ENCODE measurements around the gene KCNK2. TPM values are rescaled to one million over a fixed set of nuclear protein-coding genes. Genes with fewer than 3 reads are reported as not detected.

KCNK2 gene
- total RNA-seq, 2 experiments from 2014 or later = not detected

DNA sequence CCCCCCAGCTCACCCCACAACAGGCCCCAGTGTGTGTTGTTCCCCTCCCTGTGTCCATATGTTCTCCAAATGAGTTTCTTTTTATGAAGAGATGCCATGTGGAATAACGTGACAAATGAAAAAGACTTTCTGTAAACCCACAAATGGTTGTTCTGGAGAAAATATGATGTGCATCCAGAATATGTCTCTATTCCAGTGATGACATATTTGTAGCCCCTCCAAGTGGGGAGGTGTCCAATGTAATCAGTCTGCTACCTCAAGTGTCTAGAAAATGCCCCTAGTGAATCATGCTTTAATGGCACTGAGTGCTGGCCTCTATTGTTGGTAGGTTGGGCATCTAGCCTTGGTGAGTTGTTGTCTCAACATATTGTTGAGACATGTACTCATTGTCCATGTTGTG, 179.6 kb downstream of the KCNK2 start:
- Mint-ChIP-seq H3K27me3 (no peaks in the 10 kb centered on the region), H3K9me3 (peaks cover 3% of the 10 kb centered on the region), H3K4me1 (no peaks in the 10 kb centered on the region), H3K27ac (no peak overlapping the region), H3K36me3 (ENCODE audit: low read depth) (no peaks in the 10 kb centered on the region), H3K4me3 (no peak overlapping the region)
- DNase-seq = no peak
- CTCF ChIA-PET = no interaction called here
- POLR2A ChIA-PET = no interaction called here

DNA sequence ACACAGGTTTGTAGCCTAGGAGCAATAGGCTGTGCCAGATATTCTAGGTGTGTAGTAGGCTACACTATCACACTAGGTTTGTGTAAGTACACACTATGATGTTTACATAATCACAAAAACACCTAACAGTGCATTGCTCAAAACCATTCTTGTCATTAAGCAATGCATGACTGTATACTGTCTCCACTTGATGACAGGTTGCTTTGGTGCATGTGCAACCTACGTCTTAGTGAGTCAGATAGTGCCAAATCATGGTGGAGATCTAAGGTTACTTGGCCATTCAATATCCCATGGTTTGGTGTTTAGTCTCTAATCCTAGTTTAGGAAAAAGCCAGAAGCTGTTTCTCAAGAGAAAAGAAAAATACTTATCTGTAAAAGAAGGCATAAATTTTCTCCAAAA, 181.1 kb downstream of the KCNK2 start:
- no peak overlapping the region for H3K4me3 Mint-ChIP-seq
- H3K27ac Mint-ChIP-seq = no peak overlapping the region
- ChIA-PET POLR2A (no interaction called here), CTCF (no interaction called here)
- no peaks in the 10 kb centered on the region for H3K4me1 Mint-ChIP-seq
- no peaks in the 10 kb centered on the region for H3K36me3 Mint-ChIP-seq (ENCODE audit: low read depth)
- DNase-seq = no peak
- peaks cover 3% of the 10 kb centered on the region for H3K9me3 Mint-ChIP-seq
- H3K27me3 Mint-ChIP-seq = no peaks in the 10 kb centered on the region

DNA sequence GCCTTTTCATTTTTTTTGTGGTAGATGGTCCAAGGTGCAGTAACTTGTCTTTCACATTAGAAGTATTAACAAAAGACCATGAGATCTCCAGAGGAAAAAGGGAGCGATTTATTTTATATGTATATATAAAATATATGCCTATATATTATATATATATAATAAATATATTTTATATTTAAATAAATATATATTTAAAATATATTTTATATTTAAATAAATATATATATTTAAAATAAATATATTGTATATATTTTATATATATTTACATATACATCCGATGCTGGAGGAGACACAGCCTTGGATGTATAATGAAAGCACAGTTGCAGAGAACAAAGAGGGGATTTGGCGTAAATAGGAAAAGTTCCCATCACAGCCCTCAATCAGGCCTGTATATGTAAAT, 182.1 kb downstream of the KCNK2 start:
- no peaks in the 10 kb centered on the region for H3K27me3 Mint-ChIP-seq
- POLR2A ChIA-PET = no interaction called here
- H3K4me3 Mint-ChIP-seq = no peak overlapping the region
- CTCF ChIA-PET = no interaction called here
- peaks cover 3% of the 10 kb centered on the region for H3K9me3 Mint-ChIP-seq
- no peak for DNase-seq
- no peak overlapping the region for H3K27ac Mint-ChIP-seq
- H3K4me1 Mint-ChIP-seq = no peaks in the 10 kb centered on the region
- no peaks in the 10 kb centered on the region for H3K36me3 Mint-ChIP-seq (ENCODE audit: low read depth)

GRCh38 chr1:215267495-215267894, 185.0 kb downstream of the KCNK2 start:
- CTCF ChIA-PET = no interaction called here
- no peak overlapping the region for H3K4me3 Mint-ChIP-seq
- no peaks in the 10 kb centered on the region for H3K36me3 Mint-ChIP-seq (ENCODE audit: low read depth)
- no peak for DNase-seq
- H3K9me3 Mint-ChIP-seq = peaks cover 6% of the 10 kb centered on the region
- no peaks in the 10 kb centered on the region for H3K4me1 Mint-ChIP-seq
- POLR2A ChIA-PET = no interaction called here
- H3K27ac Mint-ChIP-seq = no peak overlapping the region
- no peaks in the 10 kb centered on the region for H3K27me3 Mint-ChIP-seq

DNA sequence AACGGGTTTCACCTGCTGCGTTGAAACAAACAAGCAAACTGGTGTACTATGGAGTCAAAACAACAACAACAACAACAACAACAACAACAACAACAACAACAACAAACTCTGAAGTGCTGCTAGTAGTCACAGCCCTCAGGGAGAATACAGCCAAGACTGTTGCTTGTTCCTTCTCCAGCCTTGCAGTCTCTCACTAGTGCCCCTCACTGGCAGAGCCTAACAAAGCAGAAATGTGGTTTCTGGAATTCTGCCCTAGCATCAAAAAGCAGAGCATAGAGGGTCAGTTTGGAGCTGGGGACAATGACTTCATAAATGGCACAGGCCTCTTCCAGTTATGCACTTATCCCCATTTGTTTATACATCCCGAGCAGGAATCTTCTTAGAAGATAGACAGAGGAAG, 187.4 kb downstream of the KCNK2 start:
- H3K27me3 Mint-ChIP-seq = no peaks in the 10 kb centered on the region
- no peak overlapping the region for H3K4me3 Mint-ChIP-seq
- DNase-seq = no peak
- H3K36me3 Mint-ChIP-seq (ENCODE audit: low read depth) = no peaks in the 10 kb centered on the region
- ChIA-PET POLR2A (no interaction called here), CTCF (no interaction called here)
- peaks cover 6% of the 10 kb centered on the region for H3K9me3 Mint-ChIP-seq
- H3K4me1 Mint-ChIP-seq = no peaks in the 10 kb centered on the region
- H3K27ac Mint-ChIP-seq = no peak overlapping the region

DNA sequence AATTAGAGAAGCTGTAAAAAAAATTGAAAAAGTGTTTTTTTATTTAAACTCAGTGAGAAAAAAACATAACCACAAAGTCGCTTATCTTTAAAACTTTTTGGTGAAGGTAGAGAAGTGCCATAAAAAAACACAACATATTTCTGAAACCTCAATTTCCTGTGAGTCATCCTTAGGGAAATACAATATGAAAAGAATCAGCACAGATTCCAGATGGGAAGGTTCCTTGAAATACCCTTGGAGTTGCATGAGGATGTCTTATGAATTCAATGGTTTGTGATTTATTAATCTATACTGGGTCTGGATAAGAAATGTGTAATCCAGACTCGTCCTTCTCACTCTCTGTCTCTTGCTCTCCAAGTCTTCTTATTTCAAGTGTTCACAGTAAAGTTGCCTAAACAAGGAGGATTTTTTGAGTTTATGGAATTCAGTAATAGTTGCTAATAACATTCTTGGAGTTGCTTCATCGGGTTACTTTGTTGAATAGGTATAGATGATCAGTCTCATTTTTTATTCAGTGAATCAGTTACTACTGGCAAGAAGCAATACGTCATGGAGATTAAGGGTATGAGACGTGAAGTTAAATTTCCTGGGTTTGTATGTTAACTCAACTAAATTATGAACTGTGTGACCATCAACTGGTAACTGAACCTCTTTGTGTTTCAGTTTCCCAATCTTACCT, 191.4 kb downstream of the KCNK2 start:
- Mint-ChIP-seq H3K4me3 (no peak overlapping the region), H3K27me3 (no peaks in the 10 kb centered on the region), H3K4me1 (no peaks in the 10 kb centered on the region), H3K27ac (no peak overlapping the region), H3K36me3 (ENCODE audit: low read depth) (no peaks in the 10 kb centered on the region), H3K9me3 (peaks cover 6% of the 10 kb centered on the region)
- no peak for DNase-seq
- CTCF ChIA-PET = no interaction called here
- POLR2A ChIA-PET = no interaction called here

- POLR2A ChIA-PET = no interaction called here
- Mint-ChIP-seq H3K4me1 (no peaks in the 10 kb centered on the region), H3K27ac (no peak overlapping the region), H3K36me3 (ENCODE audit: low read depth) (no peaks in the 10 kb centered on the region), H3K27me3 (no peaks in the 10 kb centered on the region), H3K9me3 (no peaks in the 10 kb centered on the region), H3K4me3 (no peak overlapping the region)
- CTCF ChIA-PET = no interaction called here
- DNase-seq = no peak
These were observed 194.0 kb downstream of the KCNK2 start for GRCh38 chr1:215276582-215276981.

- Mint-ChIP-seq H3K27me3 (no peaks in the 10 kb centered on the region), H3K9me3 (no peaks in the 10 kb centered on the region), H3K36me3 (ENCODE audit: low read depth) (no peaks in the 10 kb centered on the region), H3K4me1 (no peaks in the 10 kb centered on the region), H3K27ac (no peak overlapping the region), H3K4me3 (no peak overlapping the region)
- ChIA-PET POLR2A (no interaction called here), CTCF (no interaction called here)
- no peak for DNase-seq
These were observed 195.0 kb downstream of the KCNK2 start for GRCh38 chr1:215277532-215277931.

DNA sequence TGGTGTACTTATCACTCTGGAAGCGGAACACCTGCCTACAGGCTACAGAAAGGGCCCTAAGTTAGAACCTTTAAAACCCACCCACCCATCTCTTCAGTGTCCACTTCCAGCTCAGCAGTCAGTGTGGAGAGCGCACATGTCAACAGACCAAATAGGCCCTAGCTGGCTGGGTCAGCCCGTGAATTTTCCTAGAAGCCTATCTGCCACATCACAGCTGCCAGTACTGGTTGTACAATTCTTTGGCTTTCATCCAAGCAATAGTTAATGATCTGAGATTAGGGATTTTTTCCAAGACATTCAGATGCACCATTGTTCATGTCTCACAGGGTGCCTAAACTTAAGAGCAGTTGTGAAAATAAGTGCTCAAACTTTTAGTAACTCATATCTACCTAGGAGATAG, 197.1 kb downstream of the KCNK2 start:
- POLR2A ChIA-PET = no interaction called here
- H3K36me3 Mint-ChIP-seq (ENCODE audit: low read depth) = no peaks in the 10 kb centered on the region
- no peaks in the 10 kb centered on the region for H3K9me3 Mint-ChIP-seq
- no peaks in the 10 kb centered on the region for H3K27me3 Mint-ChIP-seq
- no peak overlapping the region for H3K4me3 Mint-ChIP-seq
- CTCF ChIA-PET = no interaction called here
- DNase-seq = no peak
- no peaks in the 10 kb centered on the region for H3K4me1 Mint-ChIP-seq
- no peak overlapping the region for H3K27ac Mint-ChIP-seq

GRCh38 chr1:215282557-215282956, 200.0 kb downstream of the KCNK2 start:
- Mint-ChIP-seq H3K4me1 (no peaks in the 10 kb centered on the region), H3K27me3 (no peaks in the 10 kb centered on the region), H3K27ac (no peak overlapping the region), H3K4me3 (no peak overlapping the region), H3K9me3 (no peaks in the 10 kb centered on the region), H3K36me3 (ENCODE audit: low read depth) (no peaks in the 10 kb centered on the region)
- no peak for DNase-seq
- CTCF ChIA-PET = no interaction called here
- POLR2A ChIA-PET = no interaction called here

GRCh38 chr1:215285013-215285800, 202.7 kb downstream of the KCNK2 start:
- Mint-ChIP-seq H3K4me3 (no peak overlapping the region), H3K27me3 (no peaks in the 10 kb centered on the region), H3K36me3 (ENCODE audit: low read depth) (no peaks in the 10 kb centered on the region), H3K27ac (no peak overlapping the region), H3K4me1 (no peaks in the 10 kb centered on the region), H3K9me3 (no peaks in the 10 kb centered on the region)
- no peak for DNase-seq
- ChIA-PET CTCF (no interaction called here), POLR2A (no interaction called here)
